OCI-LY1 (cell line): ENCODE data around the gene FGF5.

Experiments used
- H2AFZ ChIP-seq: fragments of 200-600 bp; sonication (generic), shearing (Covaris generic); 2 replicates; pipeline ENCODE4 v1.6.0; 2014; ENCODE audit warnings: antibody characterized with exemption, mild to moderate bottlenecking, low read length
- H3F3A ChIP-seq: fragments of 200-600 bp; sonication (generic), shearing (Covaris generic); 2 replicates; pipeline ENCODE4 v1.6.0; 2014; ENCODE audit warnings: mild to moderate bottlenecking, antibody characterized with exemption, low read length, moderate library complexity; ENCODE audit not compliant: insufficient read depth
- H3K27ac ChIP-seq: fragments of 200-600 bp; sonication (generic); 2 replicates; pipeline ENCODE4 v1.5.1; 2014; ENCODE audit warnings: low read length, mixed run types, mild to moderate bottlenecking, low read depth; ENCODE audit not compliant: poor library complexity, severe bottlenecking
- H3K27me3 ChIP-seq: fragments of 200-600 bp; sonication (generic); 2 replicates; pipeline ENCODE4 v1.6.0; 2014; ENCODE audit warnings: antibody characterized with exemption, mild to moderate bottlenecking, low read length, moderate library complexity; ENCODE audit not compliant: insufficient read depth
- H3K36me3 ChIP-seq: fragments of 200-600 bp; sonication (generic); 2 replicates; pipeline ENCODE4 v1.6.1; 2014; ENCODE audit warnings: mild to moderate bottlenecking, antibody characterized with exemption, low read length, moderate library complexity, mixed read lengths; ENCODE audit not compliant: insufficient read depth
- H3K4me1 ChIP-seq: fragments of 200-600 bp; sonication (generic); 2 replicates; pipeline ENCODE4 v1.5.1; 2014; ENCODE audit warnings: mild to moderate bottlenecking, low read length, moderate library complexity; ENCODE audit not compliant: insufficient read depth, severe bottlenecking
- H3K4me2 ChIP-seq: fragments of 200-600 bp; sonication (generic), shearing (Covaris generic); 2 replicates; pipeline ENCODE4 v1.6.1; 2014; ENCODE audit warnings: low read length
- H3K4me3 ChIP-seq: fragments of 200-600 bp; sonication (generic); 2 replicates; pipeline ENCODE4 v1.5.1; 2014; ENCODE audit warnings: low read length, low read depth, mild to moderate bottlenecking, mixed read lengths; ENCODE audit not compliant: poor library complexity, severe bottlenecking
- H3K79me2 ChIP-seq: fragments of 200-600 bp; shearing (Covaris generic); 2 replicates; pipeline ENCODE4 v1.6.1; 2016; ENCODE audit warnings: mixed run types, low read length, mixed read lengths; ENCODE audit not compliant: insufficient read depth
- H3K9ac ChIP-seq: fragments of 200-600 bp; sonication (generic), shearing (Covaris generic); 2 replicates; pipeline ENCODE4 v1.6.1; 2014; ENCODE audit warnings: mild to moderate bottlenecking, low read length, mixed read lengths
- H3K9me2 ChIP-seq: fragments of 200-600 bp; sonication (generic), shearing (Covaris generic); 2 replicates; pipeline ENCODE4 v1.6.1; 2014; ENCODE audit warnings: low read depth, mild to moderate bottlenecking, low read length, mixed read lengths
- H3K9me3 ChIP-seq: fragments of 200-600 bp; shearing (Covaris generic); 2 replicates; pipeline ENCODE4 v1.6.1; 2014; ENCODE audit warnings: low read length, mixed read lengths
- H4K20me1 ChIP-seq: fragments of 200-600 bp; sonication (generic), shearing (Covaris generic); 2 replicates; pipeline ENCODE4 v1.6.0; 2016; ENCODE audit warnings: mild to moderate bottlenecking, low read length; ENCODE audit not compliant: insufficient read depth
- CTCF ChIP-seq: fragments of 200-600 bp; sonication (generic), shearing (Covaris generic); IDR thresholded peaks from 2 replicates; pipeline ENCODE4 v1.5.1; 2017; ENCODE audit warnings: mild to moderate bottlenecking, antibody characterized with exemption, low read length, moderate library complexity, mixed read lengths
- EZH2 ChIP-seq: fragments of 200-600 bp; sonication (generic), shearing (Covaris generic); IDR thresholded peaks from 2 replicates; pipeline ENCODE4 v1.8.0; 2017; ENCODE audit warnings: borderline replicate concordance, mixed run types, mild to moderate bottlenecking, antibody characterized with exemption, low read length, moderate library complexity, mixed read lengths

FGF5 gene

GRCh38 chr4:80253510-80253909 lies 13.0 kb upstream of the FGF5 start:
- Histone ChIP-seq H3K4me2 (no peak overlapping the region), H3K27ac (no peak overlapping the region), H3K4me1 (no peaks in the 10 kb centered on the region), H3K27me3 (no peaks in the 10 kb centered on the region), H3K4me3 (no peak overlapping the region), H2AFZ (no peak overlapping the region), H3K9me3 (no peaks in the 10 kb centered on the region), H3K9me2 (no peaks in the 10 kb centered on the region; the same call in 1 of the 2 replicates), H3K79me2 (no peaks in the 10 kb centered on the region), H3K36me3 (no peaks in the 10 kb centered on the region), H3K9ac (no peak overlapping the region), H4K20me1 (no peaks in the 10 kb centered on the region), H3F3A (no peaks in the 10 kb centered on the region)
- TF ChIP-seq CTCF (no peak), EZH2 (no peak)

- TF ChIP-seq EZH2 (no peak), CTCF (no peak)
- Histone ChIP-seq H3K4me1 (no peaks in the 10 kb centered on the region), H3K36me3 (no peaks in the 10 kb centered on the region), H3K27me3 (no peaks in the 10 kb centered on the region), H3K9me3 (no peaks in the 10 kb centered on the region), H3K9ac (no peak overlapping the region), H3K79me2 (no peaks in the 10 kb centered on the region), H3K4me3 (no peak overlapping the region), H2AFZ (no peak overlapping the region), H3K27ac (no peak overlapping the region), H3K9me2 (no peaks in the 10 kb centered on the region; the same call in 1 of the 2 replicates), H3F3A (no peaks in the 10 kb centered on the region), H4K20me1 (no peaks in the 10 kb centered on the region), H3K4me2 (no peak overlapping the region)
These were observed 12.3 kb upstream of the FGF5 start for GRCh38 chr4:80254114-80254513.

DNA sequence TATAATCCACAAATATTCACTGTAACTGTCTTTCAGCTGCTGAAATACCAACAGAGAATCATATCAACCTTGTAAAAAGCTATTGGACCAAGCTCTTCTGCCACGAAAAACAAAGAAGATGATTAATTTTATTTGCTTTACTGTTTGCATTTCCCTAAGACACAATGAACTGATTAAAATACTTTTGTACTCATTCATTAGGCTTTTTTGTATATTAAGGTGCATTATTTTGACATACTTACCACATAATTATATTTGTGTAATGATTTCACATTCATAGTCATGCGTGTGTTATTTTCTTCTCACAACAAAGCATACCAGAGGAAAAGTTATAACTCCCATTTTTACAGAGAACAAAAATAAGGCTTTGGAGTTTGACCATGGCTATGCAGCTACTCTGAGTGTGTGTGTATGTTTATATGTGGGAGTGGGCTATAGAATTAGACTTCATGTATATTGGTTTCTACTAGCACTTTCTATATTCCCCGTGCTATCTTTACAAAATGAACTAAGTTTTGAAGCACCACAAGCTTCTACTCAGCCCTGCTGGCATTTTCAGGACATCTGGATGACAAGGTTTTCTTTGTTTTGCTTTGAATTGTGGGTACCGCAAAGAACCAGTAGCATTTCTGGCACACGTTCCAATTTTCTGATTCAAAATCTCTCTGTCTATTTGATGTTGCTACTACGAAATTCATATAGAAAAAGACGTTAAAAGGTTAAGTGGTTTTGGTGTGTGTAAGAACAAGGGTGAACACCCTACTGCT lies 11.0 kb upstream of the FGF5 start:
- Histone ChIP-seq H3K4me1 (no peaks in the 10 kb centered on the region), H4K20me1 (no peaks in the 10 kb centered on the region), H2AFZ (no peak overlapping the region), H3K27ac (no peak overlapping the region), H3K9me3 (no peaks in the 10 kb centered on the region), H3K79me2 (no peaks in the 10 kb centered on the region), H3K4me2 (no peak overlapping the region), H3K27me3 (no peaks in the 10 kb centered on the region), H3F3A (no peaks in the 10 kb centered on the region), H3K4me3 (no peak overlapping the region), H3K9ac (no peak overlapping the region), H3K36me3 (no peaks in the 10 kb centered on the region), H3K9me2 (no peaks in the 10 kb centered on the region; the same call in 1 of the 2 replicates)
- no peak for TF ChIP-seq CTCF
- TF ChIP-seq EZH2, result no peak
